Duodenal mucosa (tissue), 2 donors: ENCODE measurements around the gene SLC35B1.
"Not testable (repeated sequence)": the region's sequence is repeated elsewhere in the genome, so short reads cannot be mapped to it uniquely, and the experiment has no call there.

Experiments used
- H3K27ac ChIP-seq: one replicate; pipeline ENCODE4 v1.7.0; 2013; ENCODE audit warnings: low read depth, low read length
- H3K27me3 ChIP-seq, 2 donors: one replicate each; pipeline ENCODE4 v1.7.0; 2013; ENCODE audit warnings: low read length in 2 of 2, control low read depth in 1 of 2; ENCODE audit not compliant: insufficient read depth in 2 of 2, control insufficient read depth in 1 of 2
- H3K36me3 ChIP-seq, 2 donors: one replicate each; pipeline ENCODE4 v1.7.0; 2013; ENCODE audit warnings: low read length in 2 of 2, control low read depth in 1 of 2; ENCODE audit not compliant: insufficient read depth in 2 of 2, control insufficient read depth in 1 of 2
- H3K4me1 ChIP-seq, 2 donors: one replicate each; pipeline ENCODE4 v1.7.0; 2013; ENCODE audit warnings: low read length in 2 of 2, control low read depth in 1 of 2; ENCODE audit not compliant: insufficient read depth in 2 of 2, control insufficient read depth in 1 of 2
- H3K4me3 ChIP-seq, 2 donors: one replicate each; pipeline ENCODE4 v1.7.0; 2013; ENCODE audit warnings: low read length in 2 of 2, low read depth in 1 of 2
- H3K9ac ChIP-seq, 2 donors: one replicate each; pipeline ENCODE4 v1.7.0; 2013; ENCODE audit warnings: low read length in 2 of 2, low read depth in 1 of 2
- H3K9me3 ChIP-seq, 2 donors: one replicate each; pipeline ENCODE4 v1.7.0; 2013; ENCODE audit warnings: low read length in 2 of 2, control low read depth in 1 of 2; ENCODE audit not compliant: control insufficient read depth in 1 of 2

SLC35B1 gene

GRCh38 chr17:49734515-49735490 lies 27.0 kb upstream of the SLC35B1 start:
- Histone ChIP-seq H3K9me3 (no peaks in the 10 kb centered on the region), H3K9ac (no peak overlapping the region), H3K27ac (no peak overlapping the region), H3K4me3 (no peak overlapping the region), H3K27me3 (no peaks in the 10 kb centered on the region), H3K36me3 (peaks cover 0 to 3% of the 10 kb centered on the region in 2 donors), H3K4me1 (peaks cover 6 to 32% of the 10 kb centered on the region in 2 donors)

- Histone ChIP-seq H3K36me3 (peaks cover 0 to 3% of the 10 kb centered on the region in 2 donors), H3K27me3 (no peaks in the 10 kb centered on the region), H3K9me3 (no peaks in the 10 kb centered on the region), H3K4me3 (no peak overlapping the region), H3K27ac (no peak overlapping the region), H3K4me1 (peaks cover 14 to 24% of the 10 kb centered on the region in 2 donors), H3K9ac (no peak overlapping the region)
Observed at GRCh38 chr17:49731435-49731831, 23.7 kb upstream of the SLC35B1 start.

- peak overlapping the region; percentile 13 for H3K27ac ChIP-seq
- no peaks in the 10 kb centered on the region for H3K27me3 ChIP-seq
- no peak overlapping the region for H3K9ac ChIP-seq
- peaks cover 0 to 3% of the 10 kb centered on the region in 2 donors for H3K36me3 ChIP-seq
- no peaks in the 10 kb centered on the region for H3K9me3 ChIP-seq
- no peak overlapping the region for H3K4me3 ChIP-seq
- peaks cover 14 to 24% of the 10 kb centered on the region in 2 donors for H3K4me1 ChIP-seq
Observed at GRCh38 chr17:49730785-49731434, 23.1 kb upstream of the SLC35B1 start.

DNA sequence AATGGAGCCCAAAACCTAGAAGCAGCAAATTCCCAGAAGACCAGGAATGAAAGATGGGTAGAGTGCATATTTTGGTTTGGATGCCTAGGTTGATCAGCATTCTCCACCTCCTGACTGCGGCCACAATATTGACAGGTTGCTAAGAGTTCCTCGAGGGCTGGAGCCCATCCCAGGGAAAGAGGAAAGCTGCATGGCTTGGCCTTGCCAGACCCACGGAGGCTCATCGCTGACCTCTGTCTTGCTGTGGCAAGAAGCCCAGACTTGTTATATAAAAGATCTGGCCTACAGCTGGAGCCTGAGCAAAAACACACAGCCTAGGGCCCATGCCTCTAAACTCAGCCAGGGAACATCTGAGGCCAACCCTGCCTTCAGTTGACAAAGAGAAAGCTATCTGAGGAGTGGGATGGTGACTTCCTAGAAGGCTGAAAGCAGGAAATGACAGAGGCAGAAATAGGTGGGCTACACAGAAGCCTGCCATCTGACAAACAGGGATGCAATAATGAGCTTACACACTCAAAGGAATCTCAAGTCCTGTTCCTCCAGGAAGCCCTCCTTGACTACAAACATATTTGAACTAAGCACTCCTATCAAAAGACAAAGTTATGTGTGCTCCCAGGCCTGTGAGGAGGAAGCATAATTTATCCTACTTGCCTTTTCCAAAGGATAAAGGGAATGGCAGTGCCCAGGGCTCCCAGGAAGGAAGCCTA lies 22.5 kb upstream of the SLC35B1 start:
- Histone ChIP-seq H3K9ac (no peak overlapping the region), H3K27me3 (no peaks in the 10 kb centered on the region), H3K27ac (peak overlapping the region; percentile 47), H3K4me3 (no peak overlapping the region), H3K4me1 (peaks cover 14 to 24% of the 10 kb centered on the region in 2 donors), H3K36me3 (peaks cover 3 to 5% of the 10 kb centered on the region in 2 donors), H3K9me3 (peaks cover 0 to 3% of the 10 kb centered on the region in 2 donors)

DNA sequence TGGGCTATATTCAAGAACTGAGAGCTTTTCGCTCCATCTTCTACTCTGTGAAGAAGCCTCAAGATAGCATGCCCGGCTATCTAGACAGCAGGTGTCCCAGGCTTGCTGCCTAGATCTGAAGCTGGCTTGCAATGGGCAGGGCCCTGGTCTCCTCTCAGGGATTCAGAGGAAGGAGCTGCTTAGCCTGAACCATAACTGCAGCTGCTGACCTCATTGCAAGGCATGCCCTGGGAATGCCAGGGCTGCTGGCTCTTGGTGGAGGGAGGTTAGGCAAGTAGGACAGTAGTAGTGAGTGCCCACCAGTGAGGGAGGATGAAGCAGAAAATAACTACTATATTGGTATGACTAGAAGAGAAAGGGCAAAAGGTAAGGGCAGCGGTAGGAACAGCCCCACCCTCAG lies 21.3 kb upstream of the SLC35B1 start:
- peaks cover 0 to 3% of the 10 kb centered on the region in 2 donors for H3K9me3 ChIP-seq
- peaks cover 17 to 27% of the 10 kb centered on the region in 2 donors for H3K4me1 ChIP-seq
- no peak overlapping the region for H3K4me3 ChIP-seq
- no peak overlapping the region for H3K9ac ChIP-seq
- H3K36me3 ChIP-seq, result peaks cover 3 to 8% of the 10 kb centered on the region in 2 donors
- H3K27me3 ChIP-seq, result no peaks in the 10 kb centered on the region
- H3K27ac ChIP-seq, result no peak overlapping the region

DNA sequence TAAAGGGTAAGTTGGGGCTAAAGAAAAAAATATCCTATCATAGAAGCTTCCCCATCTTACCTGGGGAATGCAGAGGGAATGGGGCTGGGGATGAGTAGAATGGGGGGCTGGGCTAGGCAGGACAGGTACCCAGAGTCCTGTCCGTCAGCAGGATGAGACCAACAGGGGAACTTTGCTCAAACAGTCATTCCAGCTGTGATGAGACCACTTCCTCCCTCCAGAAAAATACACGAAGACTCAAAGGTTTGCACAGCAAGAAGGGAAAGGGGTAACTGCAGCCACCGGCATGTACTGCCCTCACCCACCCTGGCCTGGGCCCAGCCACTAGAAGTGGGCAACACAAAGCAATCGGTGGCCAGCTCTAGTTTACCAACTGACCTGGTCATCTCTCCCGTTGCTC lies 20.7 kb upstream of the SLC35B1 start:
- Histone ChIP-seq H3K27ac (no peak overlapping the region), H3K27me3 (no peaks in the 10 kb centered on the region), H3K4me1 (peaks cover 24 to 31% of the 10 kb centered on the region in 2 donors), H3K9ac (no peak overlapping the region), H3K36me3 (peaks cover 3 to 8% of the 10 kb centered on the region in 2 donors), H3K9me3 (peaks cover 0 to 3% of the 10 kb centered on the region in 2 donors), H3K4me3 (no peak overlapping the region)

- Histone ChIP-seq H3K36me3 (peaks cover 3 to 10% of the 10 kb centered on the region in 2 donors), H3K4me1 (peaks cover 28 to 38% of the 10 kb centered on the region in 2 donors), H3K27ac (no peak overlapping the region)
Observed at GRCh38 chr17:49727380-49727779, 19.6 kb upstream of the SLC35B1 start.

DNA sequence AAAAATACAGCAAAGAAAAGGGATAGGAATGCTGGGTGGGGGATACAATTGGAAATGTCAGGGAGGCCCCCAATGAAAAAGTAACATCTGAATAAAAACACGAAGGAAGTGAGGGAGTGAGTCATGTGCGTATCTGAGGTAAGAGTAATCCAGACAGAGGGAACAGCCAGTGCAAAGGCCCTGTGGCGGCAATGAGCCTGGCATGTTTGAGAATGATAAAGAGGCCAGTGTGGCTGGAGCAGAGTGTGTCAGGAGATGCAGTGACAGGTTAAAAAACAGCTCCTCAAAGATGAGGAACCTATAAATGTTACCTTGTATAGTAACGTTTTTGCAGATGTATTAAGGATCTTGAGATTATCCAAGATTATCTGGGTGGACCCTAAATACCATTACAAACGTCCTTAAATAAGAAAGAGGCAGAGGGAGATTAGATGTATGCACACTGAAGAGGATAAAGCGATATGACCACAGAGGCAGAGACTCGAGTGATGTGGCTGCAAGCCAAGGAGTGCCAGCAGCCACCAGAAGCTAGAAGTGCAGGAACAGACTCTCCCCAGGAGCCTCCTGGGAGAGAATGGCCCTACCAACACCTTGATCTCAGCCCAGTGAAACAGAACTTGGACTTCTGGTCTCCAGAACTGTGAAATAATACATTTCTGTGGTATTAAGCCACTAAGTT lies 17.8 kb upstream of the SLC35B1 start:
- Histone ChIP-seq H3K27me3 (no peaks in the 10 kb centered on the region), H3K4me1 (peaks cover 28 to 29% of the 10 kb centered on the region in 2 donors), H3K9ac (no peak overlapping the region), H3K27ac (no peak overlapping the region), H3K4me3 (no peak overlapping the region), H3K36me3 (peaks cover 3 to 24% of the 10 kb centered on the region in 2 donors), H3K9me3 (peaks cover 0 to 3% of the 10 kb centered on the region in 2 donors)

More at GRCh38 chr17:49727380-49727779, 19.6 kb upstream of the SLC35B1 start:
- H3K9ac ChIP-seq, result no peak overlapping the region
- H3K4me3 ChIP-seq, result no peak overlapping the region
- H3K9me3 ChIP-seq, result peaks cover 0 to 3% of the 10 kb centered on the region in 2 donors
- no peaks in the 10 kb centered on the region for H3K27me3 ChIP-seq

GRCh38 chr17:49724552-49724951 lies 16.8 kb upstream of the SLC35B1 start:
- not testable (repeated sequence) for H3K27me3 ChIP-seq, H3K4me3 ChIP-seq, H3K9me3 ChIP-seq, H3K9ac ChIP-seq, H3K27ac ChIP-seq
- peaks cover 8 to 33% of the 10 kb centered on the region in 2 donors for H3K36me3 ChIP-seq
- peaks cover 27 to 28% of the 10 kb centered on the region in 2 donors for H3K4me1 ChIP-seq
